C1 segment of cervical spinal cord (tissue), 14 donors: Measurements from ENCODE around the gene ARHGAP10.
A peak's percentile ranks its signal among the peaks of the same experiment; 100 is the strongest.
"Not testable (repeated sequence)": the region's sequence is repeated elsewhere in the genome, so short reads cannot be mapped to it uniquely, and the experiment has no call there.

ENCODE experiments used
- DNase-seq, 14 donors: peaks; one replicate each; lab custom pipeline; 2025; lab: John Stamatoyannopoulos, UW

The ARHGAP10 gene

GRCh38 chr4:147847751-147848590 is 116.1 kb downstream of the ARHGAP10 start:
- no peak for DNase-seq

DNA sequence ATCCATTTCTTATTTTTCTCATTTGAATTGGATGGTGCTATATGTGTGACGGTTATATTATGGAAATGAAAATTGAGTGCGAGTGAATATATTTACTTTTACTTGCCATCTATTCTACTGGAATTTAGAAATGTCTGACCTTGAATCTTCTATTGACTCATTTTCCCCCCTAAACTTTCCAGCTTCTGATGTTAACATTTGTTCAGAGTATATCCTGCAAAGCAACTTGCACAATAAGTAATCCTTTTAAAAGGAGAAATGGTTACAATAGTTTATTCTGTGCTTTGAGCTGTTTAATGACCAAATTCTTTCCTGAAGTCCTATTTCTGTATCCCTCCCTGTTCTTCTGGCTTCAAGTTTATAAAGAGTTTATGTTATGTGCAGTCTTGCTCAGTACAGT is 116.7 kb downstream of the ARHGAP10 start:
- DNase-seq: no peak

- no peak for DNase-seq
These were observed 119.2 kb downstream of the ARHGAP10 start for GRCh38 chr4:147851135-147851534.

DNA sequence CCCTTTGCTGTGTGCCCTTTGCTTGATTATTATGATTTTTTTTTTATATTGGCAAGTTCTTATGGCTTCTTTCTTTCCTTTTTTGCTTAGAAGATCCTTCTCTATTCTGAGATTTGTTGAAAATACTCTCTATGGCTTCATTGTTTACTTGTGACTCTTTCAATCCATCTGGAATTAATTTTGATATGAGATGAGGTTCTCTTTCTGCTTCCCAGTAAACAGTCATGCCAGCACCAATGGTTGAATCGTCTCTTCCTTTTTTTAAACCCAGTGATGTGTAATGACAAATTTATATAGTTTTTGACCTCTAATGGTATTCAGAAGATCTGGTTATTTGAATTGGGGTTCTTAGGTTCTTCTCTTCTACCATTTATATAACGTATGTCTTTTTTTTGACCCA is 121.8 kb downstream of the ARHGAP10 start:
- no peak for DNase-seq

- DNase-seq: no peak
These were observed 122.3 kb downstream of the ARHGAP10 start for GRCh38 chr4:147854154-147854553.

DNA sequence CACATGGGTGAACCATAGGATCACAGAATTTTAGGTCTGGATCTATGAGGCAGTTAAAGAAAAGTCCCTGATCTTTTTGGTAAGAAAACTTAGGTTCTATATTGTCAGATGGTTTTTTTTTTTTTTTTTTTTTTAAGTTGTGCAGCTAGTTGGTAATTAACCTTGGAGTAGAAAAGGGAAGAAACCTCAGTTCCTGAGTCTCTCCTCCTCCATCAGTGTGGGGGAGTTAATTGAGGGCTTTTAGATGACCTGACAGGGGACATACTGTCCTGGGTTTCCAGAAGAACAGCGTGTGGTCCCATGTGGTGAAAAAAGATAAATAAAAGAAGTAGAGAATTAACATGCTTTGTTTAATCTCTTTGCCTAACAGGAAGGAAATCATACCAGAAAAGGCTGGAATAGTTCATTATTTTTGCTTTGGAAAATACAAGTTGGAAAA is 123.7 kb downstream of the ARHGAP10 start:
- no peak for DNase-seq

DNA sequence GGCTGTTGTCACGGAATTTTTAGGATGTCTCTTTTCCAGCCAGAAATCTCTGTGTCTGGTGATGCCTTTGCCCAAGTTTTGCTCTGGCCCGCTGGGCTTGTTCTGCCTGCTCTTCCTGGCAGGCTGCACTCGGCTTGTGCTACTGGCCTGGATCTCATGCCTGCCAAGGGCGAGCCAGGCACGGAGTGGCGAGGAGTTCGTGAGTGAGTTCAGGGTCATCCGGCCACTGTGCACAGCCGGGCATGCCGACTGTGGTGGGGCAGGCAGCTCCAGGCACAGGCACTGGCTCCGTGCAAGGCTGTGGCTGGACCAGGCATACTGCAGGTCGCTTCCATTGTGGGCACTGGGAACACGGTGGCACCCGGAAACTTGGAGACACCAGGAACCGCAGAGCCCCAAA is 129.1 kb downstream of the ARHGAP10 start:
- DNase-seq: peak in 7 of 14 donors; percentile 2 to 23 (median 8)

GRCh38 chr4:147862043-147862692 is 130.3 kb downstream of the ARHGAP10 start:
- DNase-seq: no peak

- DNase-seq: no peak
These were observed 131.3 kb downstream of the ARHGAP10 start for GRCh38 chr4:147863111-147863747.

GRCh38 chr4:147863808-147864472 is 132.1 kb downstream of the ARHGAP10 start:
- no peak for DNase-seq

GRCh38 chr4:147864607-147865006 is 132.7 kb downstream of the ARHGAP10 start:
- DNase-seq: no peak

- DNase-seq: peak in 2 of 14 donors; percentile 1 to 5
These were observed 134.0 kb downstream of the ARHGAP10 start for GRCh38 chr4:147865926-147866325.

DNA sequence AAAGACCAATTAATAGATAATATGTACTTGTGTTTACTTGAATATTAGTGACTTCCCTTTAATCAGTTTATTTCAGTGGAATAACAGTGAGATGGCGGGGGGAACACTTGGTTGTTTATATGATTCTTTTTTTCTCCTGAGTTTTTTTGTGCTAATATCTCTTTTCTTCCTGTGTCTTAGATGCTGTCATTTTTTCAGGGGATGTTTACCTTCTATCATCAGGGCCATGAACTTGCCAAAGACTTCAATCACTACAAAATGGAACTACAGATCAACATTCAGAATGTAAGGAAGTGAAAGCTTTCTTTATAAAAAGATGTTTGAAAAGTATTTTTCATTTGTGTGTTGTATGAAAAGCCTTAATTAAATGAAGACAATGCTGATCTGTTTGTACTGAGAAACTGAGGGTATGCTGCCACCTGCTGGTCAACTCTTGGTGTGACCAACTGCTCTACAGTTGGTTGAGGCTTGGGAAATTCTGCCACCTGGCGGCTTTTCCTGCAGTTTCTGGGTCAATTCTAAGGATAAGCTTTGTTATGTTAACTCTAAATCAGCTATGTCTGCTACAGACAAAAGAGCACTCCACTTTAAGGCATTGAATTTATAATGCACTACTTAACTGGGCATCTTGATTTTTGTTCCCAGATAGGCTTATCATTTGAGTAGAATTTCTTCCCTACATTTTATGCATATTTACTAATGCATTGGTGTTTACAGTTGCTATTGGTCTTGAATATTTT is 134.8 kb downstream of the ARHGAP10 start:
- peak; percentile 11 to 87 (median 70) for DNase-seq

GRCh38 chr4:147874109-147874508 is 142.2 kb downstream of the ARHGAP10 start:
- no peak for DNase-seq

DNA sequence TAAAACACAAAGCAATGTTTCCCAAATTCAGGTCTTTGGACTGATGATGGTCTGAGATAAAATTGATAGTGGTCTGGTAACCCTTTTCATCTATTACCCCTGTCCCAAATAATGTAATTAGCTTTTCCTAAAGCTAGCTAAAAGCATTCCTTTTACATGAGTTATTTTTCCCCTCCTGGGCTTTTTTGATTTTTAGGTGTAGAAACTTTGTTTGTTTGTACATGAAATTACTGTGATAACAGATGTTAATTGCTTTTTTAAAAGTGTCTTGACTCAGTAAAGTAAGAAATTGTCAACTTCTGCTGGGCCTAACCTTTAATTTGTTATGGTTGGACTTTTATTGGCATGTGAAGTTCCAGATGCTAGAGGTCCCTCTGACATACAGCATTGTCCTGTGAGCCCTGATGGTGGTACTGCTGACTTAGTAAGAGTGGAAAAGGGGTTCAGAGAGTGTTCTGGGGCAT is 145.5 kb downstream of the ARHGAP10 start:
- DNase-seq: no peak

GRCh38 chr4:147879676-147880075 is 147.8 kb downstream of the ARHGAP10 start:
- DNase-seq: no peak

DNA sequence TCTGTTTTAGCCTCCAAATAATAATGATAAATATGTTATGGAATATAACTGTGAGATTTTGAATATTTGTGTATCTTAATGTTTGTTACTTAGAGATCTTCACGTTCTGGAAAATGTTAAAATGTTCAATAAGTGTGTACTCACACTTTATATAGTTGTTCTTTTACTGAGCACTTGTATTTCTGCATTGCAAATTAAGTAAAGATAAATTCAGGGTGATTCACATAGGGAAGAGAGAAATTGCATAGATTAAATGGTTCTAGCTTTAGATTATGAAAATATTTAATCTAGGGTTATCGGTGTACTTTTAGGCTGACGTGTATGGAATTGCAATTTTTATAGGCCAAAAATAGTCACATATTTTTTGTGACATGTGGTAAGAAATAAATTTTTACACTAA is 148.6 kb downstream of the ARHGAP10 start:
- DNase-seq: no peak

DNA sequence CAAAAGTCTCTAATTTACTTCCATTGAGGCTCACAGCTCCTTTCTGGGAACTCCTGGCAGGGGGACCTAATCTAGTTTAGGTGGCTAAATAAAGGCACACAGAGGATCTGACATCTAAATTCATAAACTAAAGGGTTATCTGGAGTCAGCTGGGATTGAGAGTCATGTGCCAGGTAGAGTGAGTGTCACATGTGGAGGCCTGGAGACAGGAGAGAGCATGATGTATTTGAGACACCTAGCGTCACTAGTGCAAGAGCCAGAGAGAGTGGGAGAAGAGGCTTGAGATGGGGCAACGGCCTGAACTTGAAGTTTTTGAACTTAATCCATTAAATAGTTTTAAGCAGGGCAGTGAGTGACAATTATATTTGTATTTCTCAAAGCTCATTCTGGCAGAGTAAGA is 152.6 kb downstream of the ARHGAP10 start:
- DNase-seq: no peak

DNA sequence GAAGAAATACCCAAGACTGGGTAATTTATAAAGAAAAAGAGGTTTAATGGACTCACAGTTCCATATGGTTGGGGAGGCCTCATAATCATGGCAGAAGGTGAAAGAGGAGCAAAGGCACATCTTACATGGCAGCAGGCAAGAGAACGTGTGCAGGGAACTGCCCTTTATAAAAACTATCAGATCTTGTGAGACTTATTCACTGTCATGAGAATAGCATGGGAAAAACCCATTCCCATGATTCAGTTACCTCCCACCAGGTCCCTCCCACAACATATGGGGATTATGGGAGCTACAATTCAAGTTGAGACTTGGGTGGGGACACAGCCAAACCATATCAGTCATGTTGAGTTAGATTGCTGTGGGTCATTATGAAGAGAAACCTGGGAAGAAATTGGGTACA is 153.3 kb downstream of the ARHGAP10 start:
- not testable (repeated sequence) for DNase-seq

DNA sequence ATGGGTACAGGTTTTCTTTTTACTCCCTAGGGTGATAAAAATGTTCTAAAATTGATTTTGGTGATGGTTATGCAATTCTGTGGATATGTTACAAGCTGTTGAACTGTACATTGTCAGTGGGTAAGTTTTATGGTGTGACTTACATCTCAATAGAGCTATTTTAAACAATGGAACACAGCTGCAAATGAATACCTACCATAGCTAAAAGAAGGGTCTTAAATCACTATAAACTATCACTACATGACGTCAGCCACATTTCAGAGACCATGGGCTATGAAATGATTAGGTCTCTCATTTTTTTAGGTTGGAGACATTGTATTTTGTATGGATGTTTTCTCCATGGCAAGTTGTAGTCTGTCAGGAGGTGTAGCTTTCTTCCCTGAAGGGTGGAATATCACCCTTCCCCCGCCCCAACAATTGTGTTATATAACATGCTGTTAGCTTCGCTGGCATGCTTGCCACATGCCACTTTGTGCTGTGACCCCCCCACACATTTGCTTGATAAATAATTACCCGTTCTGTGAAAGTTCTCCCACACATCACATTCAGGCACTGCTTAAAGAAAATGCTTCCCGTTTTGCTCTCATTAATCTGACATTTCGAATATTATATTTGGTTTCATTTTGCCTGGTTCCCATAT is 159.7 kb downstream of the ARHGAP10 start:
- no peak for DNase-seq

DNA sequence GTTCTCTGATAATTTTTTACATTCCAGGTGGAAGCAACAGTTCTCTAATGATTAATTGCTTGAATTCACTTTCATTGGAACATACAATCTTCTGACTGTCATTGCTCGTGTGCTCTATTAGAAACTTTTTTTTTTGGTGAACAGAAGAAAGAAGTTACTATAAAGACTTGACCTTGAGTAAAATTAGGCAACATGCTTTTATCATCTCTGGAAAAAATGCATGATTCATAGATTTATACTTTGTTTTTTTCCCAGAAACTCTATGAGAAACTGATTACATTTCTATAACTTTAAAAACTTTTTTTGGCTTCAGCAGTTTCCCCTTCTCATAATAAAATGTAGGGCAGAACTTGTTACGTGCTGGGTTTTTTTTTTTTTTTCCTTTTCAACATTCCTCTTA is 167.6 kb downstream of the ARHGAP10 start:
- no peak for DNase-seq
